ENCODE data around the gene MIB1. TPM values are rescaled to one million over a fixed set of nuclear protein-coding genes. Genes with fewer than 3 reads are reported as not detected.

Gene MIB1
- total RNA-seq, 2 donors from 2014 or later: 39.0 to 45.1 TPM

DNA sequence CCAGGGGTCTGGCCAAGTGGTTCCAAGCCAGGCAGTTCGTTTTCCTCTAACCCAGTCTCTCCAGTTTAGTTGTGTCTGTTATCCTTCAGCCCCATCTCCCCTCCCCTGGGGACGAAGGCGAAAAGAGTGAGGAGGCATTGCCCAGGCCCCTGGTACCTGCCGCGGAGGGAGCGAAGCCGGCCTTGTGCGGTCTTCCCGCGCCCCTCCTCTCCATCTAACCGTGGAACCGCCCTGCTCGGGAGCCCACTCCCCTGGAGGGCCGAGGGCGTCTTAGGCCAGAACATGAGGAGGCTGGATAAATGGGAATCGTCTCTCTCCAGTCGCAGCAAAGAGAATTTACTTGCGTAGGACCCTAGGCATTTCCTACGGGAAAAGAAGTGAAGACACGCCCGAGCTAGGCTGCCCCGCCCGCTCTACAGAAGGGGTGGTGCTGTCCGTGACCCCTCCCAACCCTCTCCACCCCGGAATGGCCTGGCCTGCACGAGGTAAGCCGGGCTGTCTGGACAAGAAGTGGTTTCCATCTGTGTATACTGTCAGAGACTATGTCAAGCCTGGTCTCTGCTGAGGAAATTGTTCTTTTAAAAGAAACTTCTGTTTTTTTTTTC, 156.2 kb downstream of the MIB1 start:
- H3K9me3 ChIP-seq (ENCODE audit: control insufficient read depth, low read length, poor library complexity, severe bottlenecking): no peaks in the 10 kb centered on the region
- Mint-ChIP-seq H3K4me1 (peaks cover 3% of the 10 kb centered on the region), H3K36me3 (ENCODE audit: low read depth) (no peaks in the 10 kb centered on the region), H3K27me3 (peaks cover 42% of the 10 kb centered on the region), H3K27ac (no peak overlapping the region), H3K4me3 (no peak overlapping the region)
- ATAC-seq: no peak
- DNase-seq: no peak

DNA sequence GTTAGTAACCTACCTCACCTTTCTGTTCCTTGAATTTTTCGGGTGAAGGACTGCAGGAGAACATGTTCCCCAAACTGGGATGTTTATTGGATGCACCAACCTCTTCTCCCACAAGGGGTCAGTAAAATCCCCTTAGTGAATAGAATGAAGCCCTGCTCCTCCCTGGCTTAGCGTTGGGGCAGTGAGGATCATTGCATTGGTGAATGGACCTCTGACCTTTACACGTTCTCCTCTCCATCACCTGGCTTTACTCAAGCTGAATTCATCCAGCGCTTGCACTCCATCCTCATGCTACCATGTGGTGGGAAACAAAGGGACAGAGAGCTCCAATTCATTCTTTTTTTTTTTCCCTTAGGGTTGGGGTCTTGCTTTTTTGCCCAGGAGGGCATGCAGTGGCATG, 157.2 kb downstream of the MIB1 start:
- no peak overlapping the region for H3K27ac Mint-ChIP-seq
- DNase-seq (no peak), ATAC-seq (no peak)
- peaks cover 40% of the 10 kb centered on the region for H3K27me3 Mint-ChIP-seq
- H3K4me3 Mint-ChIP-seq: no peak overlapping the region
- H3K36me3 Mint-ChIP-seq (ENCODE audit: low read depth): no peaks in the 10 kb centered on the region
- H3K4me1 Mint-ChIP-seq: peaks cover 3% of the 10 kb centered on the region
- no peaks in the 10 kb centered on the region for H3K9me3 ChIP-seq (ENCODE audit: control insufficient read depth, low read length, poor library complexity, severe bottlenecking)

DNA sequence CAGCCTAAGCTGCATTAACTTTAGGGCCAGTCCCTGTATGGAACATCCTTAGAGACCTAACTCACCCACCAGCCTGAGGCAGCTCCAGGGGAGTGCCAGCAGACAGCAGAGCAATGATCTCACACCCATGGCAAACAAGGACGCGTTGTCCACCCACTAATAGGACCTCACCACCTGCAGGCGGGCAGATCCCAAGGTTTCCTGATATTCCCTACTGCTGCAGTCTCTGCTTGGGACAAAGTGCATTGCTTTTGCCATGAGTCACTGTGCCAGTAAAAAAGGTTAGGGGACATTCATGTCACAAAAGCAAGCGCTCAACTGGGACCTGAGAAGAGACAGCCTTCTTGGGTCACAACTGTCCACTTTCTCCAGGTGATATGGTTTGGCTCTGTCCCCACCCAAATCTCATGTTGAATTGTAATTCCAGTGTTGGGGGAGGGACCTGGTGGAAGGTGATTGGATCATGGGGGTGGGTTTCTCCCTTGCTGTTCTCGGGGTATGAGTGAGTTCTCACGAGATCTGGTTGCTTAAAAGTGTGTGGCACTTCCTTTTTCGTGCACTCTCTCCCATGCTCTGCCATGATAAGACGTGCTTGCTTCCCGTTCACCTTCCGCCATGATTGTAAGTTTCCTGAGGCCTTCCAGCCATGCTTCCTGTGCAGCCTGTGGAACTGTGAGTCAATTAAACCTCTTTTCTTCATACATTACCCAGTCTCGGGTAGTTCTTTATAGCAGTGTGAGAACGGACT, 160.2 kb downstream of the MIB1 start:
- no peaks in the 10 kb centered on the region for H3K36me3 Mint-ChIP-seq (ENCODE audit: low read depth)
- no peak for DNase-seq
- no peak for ATAC-seq
- H3K27me3 Mint-ChIP-seq: peaks cover 48% of the 10 kb centered on the region
- no peak overlapping the region for H3K4me3 Mint-ChIP-seq
- H3K4me1 Mint-ChIP-seq: peaks cover 3% of the 10 kb centered on the region
- H3K9me3 ChIP-seq (ENCODE audit: control insufficient read depth, low read length, poor library complexity, severe bottlenecking): no peaks in the 10 kb centered on the region
- no peak overlapping the region for H3K27ac Mint-ChIP-seq

DNA sequence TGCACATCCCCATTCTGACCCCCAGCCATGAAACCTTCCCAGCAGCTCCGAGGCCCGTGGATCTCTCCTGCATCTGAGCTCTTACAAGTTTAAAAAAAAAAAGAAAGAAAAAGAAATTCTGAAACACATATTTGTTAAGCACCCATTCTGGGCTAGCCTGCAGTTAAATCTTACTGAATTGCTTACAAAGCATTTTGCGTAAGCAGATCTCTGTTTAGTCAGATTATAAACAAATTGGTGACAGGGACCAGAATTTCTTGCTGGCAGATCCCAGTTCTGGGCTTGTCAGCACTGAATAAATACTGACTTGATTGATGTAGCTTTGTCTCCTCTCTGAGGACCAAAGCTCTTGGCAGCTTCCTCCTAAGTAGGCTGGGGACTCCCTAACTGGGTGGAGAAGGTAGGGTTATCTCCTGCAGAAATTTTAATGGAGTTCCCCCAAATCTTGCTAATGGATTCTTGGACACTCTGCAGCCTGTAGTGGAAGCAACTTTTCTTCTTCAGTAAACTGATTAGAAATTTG, 160.9 kb downstream of the MIB1 start:
- no peak for DNase-seq
- H3K27ac Mint-ChIP-seq: no peak overlapping the region
- H3K36me3 Mint-ChIP-seq (ENCODE audit: low read depth): no peaks in the 10 kb centered on the region
- ATAC-seq: no peak
- no peak overlapping the region for H3K4me3 Mint-ChIP-seq
- H3K4me1 Mint-ChIP-seq: peaks cover 3% of the 10 kb centered on the region
- H3K27me3 Mint-ChIP-seq: peaks cover 47% of the 10 kb centered on the region
- no peaks in the 10 kb centered on the region for H3K9me3 ChIP-seq (ENCODE audit: control insufficient read depth, low read length, poor library complexity, severe bottlenecking)

DNA sequence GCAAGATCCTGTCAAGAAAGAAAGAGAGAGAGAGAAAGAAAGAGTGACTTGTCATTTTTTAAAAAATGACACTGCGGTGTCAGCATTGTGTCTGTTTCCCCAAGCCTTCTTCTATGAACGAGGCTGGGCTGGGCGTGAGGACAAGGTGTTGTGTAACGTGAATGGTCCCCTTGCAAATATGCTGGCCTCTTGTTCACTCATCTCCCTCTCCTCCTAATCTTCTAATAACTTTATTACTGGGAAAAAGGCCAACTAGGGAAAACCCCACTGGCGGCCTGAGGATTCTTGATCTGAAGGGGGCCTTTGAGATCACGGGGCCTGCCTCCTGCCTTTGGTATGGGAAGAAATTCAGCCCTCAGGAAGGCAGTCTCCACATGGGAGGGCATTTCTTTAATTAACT, 163.1 kb downstream of the MIB1 start:
- DNase-seq (no peak), ATAC-seq (no peak)
- Mint-ChIP-seq H3K27me3 (peaks cover 47% of the 10 kb centered on the region), H3K4me1 (no peaks in the 10 kb centered on the region), H3K36me3 (ENCODE audit: low read depth) (no peaks in the 10 kb centered on the region), H3K27ac (no peak overlapping the region), H3K4me3 (no peak overlapping the region)
- no peaks in the 10 kb centered on the region for H3K9me3 ChIP-seq (ENCODE audit: control insufficient read depth, low read length, poor library complexity, severe bottlenecking)

DNA sequence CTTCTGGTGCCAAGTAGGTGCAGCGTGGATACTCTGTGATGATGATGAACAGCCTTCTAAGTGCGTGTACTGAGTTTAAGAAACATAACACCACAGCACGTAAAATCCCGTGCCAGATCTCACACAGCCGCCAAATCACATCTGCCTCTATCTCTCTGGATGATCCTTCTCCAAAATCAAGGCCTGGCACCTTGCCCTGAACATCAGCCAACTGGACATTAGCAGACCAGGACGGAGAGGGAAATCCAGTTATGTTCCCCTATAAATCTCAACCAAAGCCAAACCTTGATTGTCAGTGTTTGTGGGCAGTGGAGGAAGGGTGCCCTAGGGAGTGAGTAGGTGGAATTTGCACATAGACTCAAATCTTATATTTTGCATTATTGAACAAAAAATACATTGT, 164.3 kb downstream of the MIB1 start:
- Mint-ChIP-seq H3K27ac (no peak overlapping the region), H3K4me1 (no peaks in the 10 kb centered on the region), H3K4me3 (no peak overlapping the region), H3K36me3 (ENCODE audit: low read depth) (no peaks in the 10 kb centered on the region), H3K27me3 (peaks cover 54% of the 10 kb centered on the region)
- ATAC-seq (no peak), DNase-seq (no peak)
- no peaks in the 10 kb centered on the region for H3K9me3 ChIP-seq (ENCODE audit: control insufficient read depth, low read length, poor library complexity, severe bottlenecking)

DNA sequence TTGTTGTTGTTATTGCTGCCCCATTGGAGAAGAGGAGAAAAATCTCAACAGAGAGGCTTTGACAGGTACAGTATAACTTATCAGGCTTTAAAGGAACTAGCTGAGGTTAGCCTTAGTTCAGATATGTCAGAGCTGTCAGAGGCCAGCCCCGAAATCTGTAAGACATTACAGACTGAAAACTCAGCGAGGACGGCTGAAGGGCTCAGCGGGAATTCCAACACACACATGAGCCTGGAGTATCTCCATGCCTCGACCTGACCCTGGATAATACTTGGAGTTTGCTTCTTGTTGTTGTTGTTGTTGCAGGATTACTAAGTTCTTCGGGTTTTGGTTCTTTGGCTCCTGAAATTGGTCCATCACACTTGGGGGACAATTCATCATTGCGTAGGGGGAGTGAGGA, 166.9 kb downstream of the MIB1 start:
- H3K27me3 Mint-ChIP-seq: peaks cover 52% of the 10 kb centered on the region
- H3K27ac Mint-ChIP-seq: no peak overlapping the region
- H3K4me3 Mint-ChIP-seq: no peak overlapping the region
- H3K4me1 Mint-ChIP-seq: no peaks in the 10 kb centered on the region
- DNase-seq (no peak), ATAC-seq (no peak)
- no peaks in the 10 kb centered on the region for H3K9me3 ChIP-seq (ENCODE audit: control insufficient read depth, low read length, poor library complexity, severe bottlenecking)
- H3K36me3 Mint-ChIP-seq (ENCODE audit: low read depth): no peaks in the 10 kb centered on the region

DNA sequence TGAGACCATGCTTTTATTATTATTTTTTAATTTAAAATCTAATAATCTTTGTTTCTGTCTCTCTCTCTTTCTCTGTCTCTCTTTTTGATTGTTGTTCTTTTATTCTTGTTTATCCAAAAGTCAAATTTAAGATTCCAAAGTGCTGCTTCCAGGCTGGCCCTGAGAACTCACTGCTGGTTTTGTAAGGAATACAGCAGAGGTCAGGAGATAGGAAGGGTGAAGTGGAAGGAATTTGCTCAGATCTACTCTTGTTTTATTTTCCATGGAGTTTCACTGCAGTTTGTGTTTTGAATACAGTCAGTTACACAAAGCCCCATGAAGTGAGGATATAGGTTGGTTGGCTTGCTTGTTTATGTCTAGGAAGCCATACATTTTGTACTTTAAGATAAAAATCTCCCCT, 168.1 kb downstream of the MIB1 start:
- no peak overlapping the region for H3K27ac Mint-ChIP-seq
- ATAC-seq (no peak), DNase-seq (no peak)
- no peak overlapping the region for H3K4me3 Mint-ChIP-seq
- H3K36me3 Mint-ChIP-seq (ENCODE audit: low read depth): no peaks in the 10 kb centered on the region
- no peaks in the 10 kb centered on the region for H3K4me1 Mint-ChIP-seq
- H3K27me3 Mint-ChIP-seq: peaks cover 52% of the 10 kb centered on the region
- no peaks in the 10 kb centered on the region for H3K9me3 ChIP-seq (ENCODE audit: control insufficient read depth, low read length, poor library complexity, severe bottlenecking)

DNA sequence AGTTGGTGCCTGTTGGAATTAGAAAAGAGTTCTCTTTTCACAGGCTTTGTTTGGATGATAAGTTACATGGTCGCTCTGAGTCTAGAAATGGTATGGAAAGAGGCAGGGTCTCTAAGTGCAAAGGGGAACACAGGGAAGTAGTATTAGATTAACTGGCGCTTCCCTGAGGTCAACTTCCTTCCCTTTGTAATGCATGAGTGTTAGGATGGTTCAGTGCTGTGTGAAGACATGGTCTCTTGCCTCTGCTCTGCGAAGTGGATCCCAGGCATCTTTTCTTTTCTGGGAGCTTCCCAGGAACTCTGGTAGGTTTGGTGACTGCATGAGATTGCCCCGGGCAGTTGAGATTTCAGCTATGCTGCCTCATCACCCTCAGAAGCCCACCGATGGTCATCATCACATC, 170.3 kb downstream of the MIB1 start:
- H3K9me3 ChIP-seq (ENCODE audit: control insufficient read depth, low read length, poor library complexity, severe bottlenecking): no peaks in the 10 kb centered on the region
- H3K36me3 Mint-ChIP-seq (ENCODE audit: low read depth): peaks cover 3% of the 10 kb centered on the region
- no peak for ATAC-seq
- H3K4me3 Mint-ChIP-seq: no peak overlapping the region
- DNase-seq: no peak
- H3K4me1 Mint-ChIP-seq: no peaks in the 10 kb centered on the region
- peaks cover 45% of the 10 kb centered on the region for H3K27me3 Mint-ChIP-seq
- no peak overlapping the region for H3K27ac Mint-ChIP-seq

DNA sequence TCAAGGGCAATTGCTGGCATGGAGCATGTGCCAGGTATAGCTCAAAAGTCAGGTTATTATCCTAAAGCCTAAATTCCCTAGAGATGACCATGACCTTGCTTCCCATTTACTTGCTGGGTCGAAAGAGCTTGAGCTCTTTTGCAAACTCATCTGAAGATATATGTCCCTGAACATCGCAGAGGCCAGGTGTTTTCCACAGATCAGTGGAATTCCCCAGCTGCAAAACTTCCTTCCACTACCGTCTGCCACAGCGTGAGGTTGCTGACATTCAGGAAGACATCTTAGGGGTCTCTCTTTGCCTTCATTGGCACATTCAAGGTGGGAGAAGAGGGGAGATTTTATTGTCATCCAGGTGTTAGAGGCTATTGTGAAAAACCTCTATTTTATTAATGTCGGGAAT, 171.0 kb downstream of the MIB1 start:
- peaks cover 3% of the 10 kb centered on the region for H3K36me3 Mint-ChIP-seq (ENCODE audit: low read depth)
- no peak overlapping the region for H3K27ac Mint-ChIP-seq
- no peaks in the 10 kb centered on the region for H3K4me1 Mint-ChIP-seq
- H3K27me3 Mint-ChIP-seq: peaks cover 45% of the 10 kb centered on the region
- DNase-seq (no peak), ATAC-seq (no peak)
- no peak overlapping the region for H3K4me3 Mint-ChIP-seq
- no peaks in the 10 kb centered on the region for H3K9me3 ChIP-seq (ENCODE audit: control insufficient read depth, low read length, poor library complexity, severe bottlenecking)

DNA sequence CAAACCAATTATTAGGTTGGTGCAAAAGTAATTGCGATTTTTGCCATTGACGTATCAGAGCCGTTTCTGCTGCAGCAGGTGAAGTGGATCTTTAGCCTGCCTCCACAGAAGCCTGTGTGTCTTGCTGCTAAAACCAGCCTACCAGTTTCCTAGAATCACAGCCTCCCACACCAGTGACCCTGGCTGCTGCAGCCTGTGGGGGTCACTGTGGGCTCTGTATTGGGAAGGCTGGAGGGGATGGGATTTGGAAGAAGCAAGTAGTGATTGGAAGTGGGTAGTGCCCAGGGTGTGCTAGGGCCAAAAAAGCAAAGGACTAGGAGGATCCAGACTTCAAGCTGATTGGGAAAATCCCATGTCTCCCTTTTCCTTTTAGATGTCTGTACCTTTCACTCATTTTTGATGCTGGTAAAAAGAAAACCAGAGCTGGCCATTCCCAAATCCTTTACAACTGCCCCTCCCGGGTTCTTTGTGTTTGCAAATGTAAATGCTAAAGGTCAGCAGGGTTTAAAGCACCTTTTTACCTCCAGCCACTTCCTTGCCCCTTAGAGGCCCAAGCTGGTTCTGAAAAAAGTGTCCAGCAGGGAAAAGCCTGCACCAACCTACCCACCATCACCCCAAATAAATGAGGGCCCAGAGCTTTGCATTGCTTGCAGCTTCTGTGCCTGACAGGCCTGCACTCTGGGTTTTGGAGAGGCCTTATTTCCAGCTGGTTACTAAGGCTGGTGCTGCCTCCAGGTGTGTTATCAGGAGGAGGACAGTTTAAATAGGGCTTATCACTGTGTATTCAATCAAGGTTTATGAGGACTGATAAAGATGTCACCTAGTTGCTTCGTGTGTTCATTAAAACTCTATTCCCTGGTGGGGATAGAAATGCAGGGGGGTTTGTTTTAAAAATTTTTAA, 172.0 kb downstream of the MIB1 start:
- Mint-ChIP-seq H3K4me3 (no peak overlapping the region), H3K27ac (no peak overlapping the region), H3K27me3 (peaks cover 34% of the 10 kb centered on the region), H3K4me1 (no peaks in the 10 kb centered on the region), H3K36me3 (ENCODE audit: low read depth) (peaks cover 3% of the 10 kb centered on the region)
- no peaks in the 10 kb centered on the region for H3K9me3 ChIP-seq (ENCODE audit: control insufficient read depth, low read length, poor library complexity, severe bottlenecking)
- DNase-seq: no peak
- ATAC-seq: no peak

DNA sequence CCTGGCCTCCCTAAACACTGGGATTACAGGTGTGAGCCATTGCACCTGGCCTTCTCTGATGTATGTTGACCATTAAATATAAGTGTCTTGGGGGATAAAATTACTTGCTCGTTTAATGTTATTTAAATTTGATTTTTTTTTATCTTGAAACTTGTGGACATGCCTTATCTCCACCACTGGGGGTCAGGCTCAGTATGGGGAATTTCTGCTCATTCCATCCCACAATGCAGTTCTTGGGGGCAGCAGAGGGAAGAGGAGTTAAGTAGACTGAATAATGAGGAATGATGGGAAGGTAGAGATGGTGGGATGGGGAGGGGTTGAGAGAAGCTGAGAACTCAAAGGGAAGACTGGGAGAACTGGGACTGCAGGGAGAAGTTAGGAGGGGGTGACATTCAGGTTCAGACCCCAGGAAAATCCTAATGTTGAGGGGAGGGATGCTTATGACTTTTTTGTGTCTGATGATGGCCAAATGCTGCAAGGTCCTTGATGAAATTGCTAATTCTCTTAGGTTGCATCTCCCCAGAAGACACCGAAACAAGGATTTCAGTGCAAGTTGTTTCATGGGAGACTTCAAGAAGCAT, 174.2 kb downstream of the MIB1 start:
- DNase-seq: no peak
- Mint-ChIP-seq H3K27me3 (peaks cover 23% of the 10 kb centered on the region), H3K4me3 (no peak overlapping the region), H3K4me1 (no peaks in the 10 kb centered on the region), H3K27ac (no peak overlapping the region), H3K36me3 (ENCODE audit: low read depth) (peaks cover 3% of the 10 kb centered on the region)
- no peak for ATAC-seq
- H3K9me3 ChIP-seq (ENCODE audit: control insufficient read depth, low read length, poor library complexity, severe bottlenecking): no peaks in the 10 kb centered on the region

DNA sequence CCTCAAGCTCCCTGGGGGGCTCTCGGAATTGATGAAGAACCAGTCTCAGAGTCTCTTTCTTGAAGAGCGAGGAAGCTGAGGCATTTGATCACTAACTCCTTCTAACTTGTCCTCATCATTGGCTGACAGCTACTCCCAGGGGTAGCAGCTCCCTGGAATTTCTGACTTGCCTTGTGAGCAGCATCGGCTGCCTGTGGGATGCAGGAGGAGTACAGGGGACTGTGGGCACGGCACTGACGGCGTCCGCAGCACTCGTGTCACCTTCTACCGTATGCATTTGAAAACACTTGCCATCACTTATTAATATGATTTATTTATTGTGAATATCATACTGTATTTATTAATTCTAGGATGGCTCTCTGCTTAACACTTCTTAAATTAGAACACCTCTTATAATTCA, 175.0 kb downstream of the MIB1 start:
- ATAC-seq: no peak
- Mint-ChIP-seq H3K36me3 (ENCODE audit: low read depth) (peaks cover 3% of the 10 kb centered on the region), H3K4me1 (no peaks in the 10 kb centered on the region), H3K4me3 (no peak overlapping the region), H3K27ac (no peak overlapping the region), H3K27me3 (peaks cover 18% of the 10 kb centered on the region)
- H3K9me3 ChIP-seq (ENCODE audit: control insufficient read depth, low read length, poor library complexity, severe bottlenecking): no peaks in the 10 kb centered on the region
- DNase-seq: no peak

All from T-helper 17 cell (primary cell).